Anterior cingulate cortex (tissue), 58 donors: ENCODE data around the gene KCNK3.

Experiments
- DNase-seq, 58 donors: peaks; one replicate each; lab custom pipeline; 2025; lab: John Stamatoyannopoulos, UW

Gene KCNK3

DNA sequence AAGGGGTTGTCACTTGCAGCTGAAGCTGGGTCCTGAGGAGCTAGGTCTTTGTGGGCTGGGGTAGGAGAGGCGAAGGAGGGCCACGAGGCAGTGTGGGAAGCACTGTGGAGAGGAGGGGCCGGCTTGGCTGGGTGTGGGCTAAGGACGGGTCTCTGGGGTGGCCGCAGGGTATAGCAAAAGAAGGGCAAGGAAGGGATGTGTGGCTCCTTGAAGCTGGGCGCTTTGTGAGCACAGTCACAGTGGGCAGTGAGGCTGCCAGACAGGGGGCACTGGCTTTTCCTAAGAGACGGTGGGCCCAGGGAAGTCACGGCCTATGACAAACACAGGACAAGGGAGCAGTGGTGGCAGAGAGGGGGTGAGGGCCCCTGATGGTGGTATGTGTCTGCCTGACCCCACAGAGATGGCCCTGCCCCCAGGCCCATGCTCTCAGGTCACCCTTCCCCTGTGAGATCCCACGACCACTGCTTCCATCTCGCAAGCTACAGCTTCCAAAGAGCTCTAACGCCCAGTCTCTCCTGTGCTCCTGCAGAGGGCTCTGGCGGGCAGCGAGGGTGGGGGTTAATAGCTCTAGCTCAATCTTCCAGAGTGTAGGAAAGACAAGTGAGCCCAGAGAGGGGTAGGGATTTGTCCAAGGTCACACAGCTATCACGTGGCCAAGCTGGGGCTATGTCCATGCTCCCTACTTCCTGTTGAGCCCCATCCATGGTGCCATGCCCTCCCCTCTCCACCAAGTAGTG, 32.4 kb downstream of the KCNK3 start:
- no peak for DNase-seq

DNA sequence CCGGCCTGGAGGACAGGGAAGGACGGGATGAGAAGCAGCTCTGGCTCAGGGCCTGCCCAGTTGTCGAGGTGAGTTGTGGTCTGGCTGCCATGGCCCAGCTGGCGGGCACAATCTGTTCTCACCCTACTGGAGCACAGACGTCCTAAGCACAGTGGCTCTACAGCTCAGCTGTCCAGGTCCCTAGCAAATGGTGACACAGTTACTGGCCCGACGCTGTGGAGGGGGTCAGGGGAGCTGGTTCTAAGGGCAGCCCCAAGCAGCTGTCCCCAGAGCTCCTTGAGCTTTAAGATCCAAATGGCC, 32.9 kb downstream of the KCNK3 start:
- no peak for DNase-seq

DNA sequence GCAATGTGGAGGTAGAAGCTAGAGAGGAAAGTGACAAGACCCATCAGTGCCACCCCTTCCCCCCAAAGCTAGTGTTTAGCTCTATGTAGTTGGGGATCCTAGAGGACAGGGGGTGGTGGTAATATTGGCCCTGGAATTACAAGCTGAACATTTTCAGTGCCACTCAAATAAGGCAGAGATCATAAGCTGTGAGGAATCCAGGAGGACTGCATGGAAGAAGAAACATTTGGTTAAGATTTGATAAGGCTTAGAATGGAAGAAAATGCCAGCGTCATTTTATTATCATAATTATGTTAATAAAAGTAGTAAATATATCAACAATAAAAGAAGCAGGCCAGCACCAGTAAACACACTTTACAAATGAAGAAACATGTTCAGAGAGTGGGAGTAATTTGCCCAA, 33.7 kb downstream of the KCNK3 start:
- DNase-seq, result no peak

- no peak for DNase-seq
Observed at GRCh38 chr2:26727641-26728561, 35.4 kb downstream of the KCNK3 start.

- DNase-seq, result no peak
Observed at GRCh38 chr2:26729311-26729710, 36.8 kb downstream of the KCNK3 start.

DNA sequence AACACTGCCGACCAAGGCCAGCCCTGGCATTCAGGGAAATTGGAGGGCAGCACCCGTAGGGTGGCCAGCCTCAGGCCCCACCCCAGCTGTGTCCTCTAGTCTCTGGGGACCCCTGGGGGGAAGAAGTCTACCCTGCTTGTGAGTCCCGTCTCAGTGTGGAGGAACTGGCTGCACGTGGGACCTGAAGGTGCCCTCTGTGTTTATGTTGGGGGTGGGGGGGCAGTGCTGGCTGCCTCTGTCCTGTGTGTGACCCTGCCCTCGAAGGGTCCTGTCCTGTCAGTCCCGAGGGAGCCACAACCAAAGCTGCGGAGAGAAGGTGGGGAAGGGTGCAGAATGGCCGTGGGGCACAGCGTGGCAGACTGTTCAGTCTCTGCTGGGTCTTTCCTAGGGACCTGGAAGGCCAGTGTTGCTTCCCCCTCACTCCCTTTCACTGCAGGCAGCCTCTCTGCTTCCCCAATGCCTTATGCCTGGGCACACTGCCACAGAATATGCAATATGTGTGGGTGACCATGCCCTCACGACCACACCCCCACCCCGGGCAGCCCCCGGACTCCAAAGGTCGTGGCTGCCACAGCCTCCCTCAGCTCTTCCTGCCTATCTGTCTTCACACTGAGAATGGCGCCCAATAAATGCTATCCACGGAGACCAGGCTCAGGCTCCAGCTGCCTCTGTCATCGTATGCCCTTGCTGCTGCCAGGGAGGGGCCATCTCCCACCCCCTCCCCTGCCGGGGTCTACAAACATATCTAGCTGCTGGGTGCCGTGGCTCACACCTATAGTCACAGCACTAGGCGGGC, 38.2 kb downstream of the KCNK3 start:
- DNase-seq, result no peak

DNA sequence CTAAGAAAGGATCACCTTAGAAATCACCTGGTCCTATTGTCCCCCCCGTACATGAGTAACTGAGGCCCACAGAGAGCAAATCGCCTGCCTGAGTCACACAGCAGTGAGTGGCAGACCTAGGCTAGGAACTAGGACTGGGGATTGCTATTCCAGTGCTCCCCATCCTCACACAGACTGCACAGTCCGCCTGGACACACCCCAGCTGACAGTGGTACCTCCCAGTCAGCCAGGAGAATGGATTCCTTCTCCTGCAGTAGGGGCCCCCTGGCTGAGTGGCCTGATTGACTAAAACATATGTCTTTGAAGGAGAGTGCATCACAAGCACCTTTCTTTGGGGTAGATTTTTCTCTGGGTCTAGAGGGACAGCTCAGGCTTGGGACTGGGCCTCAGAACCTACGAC, 39.2 kb downstream of the KCNK3 start:
- DNase-seq, result no peak

DNA sequence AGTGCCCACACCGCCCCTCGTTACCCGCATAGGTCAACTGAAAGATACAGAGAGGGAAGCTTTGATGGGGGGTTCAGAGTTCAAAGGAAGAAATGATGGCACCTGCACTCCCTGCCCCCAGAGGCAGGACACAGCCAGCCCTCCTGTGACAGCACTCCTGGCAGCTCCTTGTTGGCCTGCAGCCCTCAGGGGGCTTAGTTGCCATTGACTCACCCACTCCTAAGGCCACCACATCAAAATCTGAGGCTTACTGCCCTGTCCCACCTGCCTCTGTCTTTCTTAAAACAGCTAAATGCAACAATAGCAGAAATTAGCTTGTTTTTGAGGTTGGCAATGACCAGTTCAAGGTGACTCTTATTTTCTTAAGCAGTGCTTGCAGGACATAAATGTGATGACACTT, 39.9 kb downstream of the KCNK3 start:
- no peak for DNase-seq

GRCh38 chr2:26733413-26733812, 40.9 kb downstream of the KCNK3 start:
- no peak for DNase-seq

DNA sequence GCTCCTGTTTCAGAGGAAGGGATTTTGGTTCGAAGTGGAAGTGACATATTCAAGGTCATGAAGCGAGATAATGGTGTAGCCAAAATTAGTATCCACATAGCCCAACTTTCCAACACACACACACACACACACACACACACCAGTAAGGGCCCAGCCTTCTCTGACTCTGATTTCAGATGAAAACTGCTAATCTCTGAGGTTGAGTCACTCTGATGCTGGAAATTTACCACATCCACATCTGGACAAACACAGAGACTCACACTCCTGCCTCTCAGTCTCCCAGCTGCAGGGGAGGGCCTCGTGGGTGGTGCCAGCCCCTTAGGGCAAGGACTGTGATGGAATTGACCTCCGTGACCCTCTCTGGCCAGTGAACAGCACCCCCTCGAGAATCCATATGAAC, 42.6 kb downstream of the KCNK3 start:
- no peak for DNase-seq

- peak in 15 of 58 donors; percentile 6 to 52 (median 24) for DNase-seq
Observed at GRCh38 chr2:26735883-26736588, 43.5 kb downstream of the KCNK3 start.

DNA sequence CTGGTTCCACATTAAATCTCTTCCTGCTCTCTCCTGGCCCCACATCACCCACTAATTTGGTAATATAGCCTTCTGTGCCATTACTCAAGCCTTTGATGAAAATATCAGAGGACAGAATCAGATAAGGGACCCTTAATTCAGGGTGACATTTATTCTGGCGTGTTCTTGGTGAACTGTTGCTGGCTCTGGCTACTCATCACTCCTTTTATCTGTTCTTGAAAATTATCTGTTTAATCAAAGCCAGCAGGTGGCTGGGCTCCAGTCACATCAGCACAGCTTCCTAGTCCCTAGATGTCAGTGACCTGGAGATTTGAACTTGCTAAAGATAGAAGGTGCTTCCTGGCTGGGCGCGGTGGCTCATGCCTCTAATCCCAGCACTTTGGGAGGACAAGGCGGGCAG, 44.7 kb downstream of the KCNK3 start:
- no peak for DNase-seq

DNA sequence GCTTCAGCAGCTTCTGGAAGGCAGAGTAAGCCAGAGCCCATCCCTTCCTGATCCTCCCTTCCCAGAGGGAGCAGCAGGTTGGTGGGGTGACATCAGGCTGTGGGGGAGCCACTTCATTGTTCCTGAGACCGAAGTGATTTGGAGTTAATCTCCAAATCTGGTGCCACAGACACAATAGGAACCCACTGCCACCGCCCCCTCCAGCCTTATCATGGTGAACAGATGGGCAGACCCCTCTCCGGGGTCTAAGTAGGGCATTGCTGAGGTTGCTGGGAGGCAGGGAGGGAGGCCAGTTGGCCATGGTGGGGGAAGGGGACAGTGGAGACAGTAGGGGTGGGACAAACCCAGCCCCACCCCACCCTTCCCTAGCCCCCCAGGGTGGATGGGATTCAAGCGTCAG, 46.0 kb downstream of the KCNK3 start:
- no peak for DNase-seq

- no peak for DNase-seq
Observed at GRCh38 chr2:26739514-26739913, 47.0 kb downstream of the KCNK3 start.

- DNase-seq, result no peak
Observed at GRCh38 chr2:26740346-26740745, 47.8 kb downstream of the KCNK3 start.

DNA sequence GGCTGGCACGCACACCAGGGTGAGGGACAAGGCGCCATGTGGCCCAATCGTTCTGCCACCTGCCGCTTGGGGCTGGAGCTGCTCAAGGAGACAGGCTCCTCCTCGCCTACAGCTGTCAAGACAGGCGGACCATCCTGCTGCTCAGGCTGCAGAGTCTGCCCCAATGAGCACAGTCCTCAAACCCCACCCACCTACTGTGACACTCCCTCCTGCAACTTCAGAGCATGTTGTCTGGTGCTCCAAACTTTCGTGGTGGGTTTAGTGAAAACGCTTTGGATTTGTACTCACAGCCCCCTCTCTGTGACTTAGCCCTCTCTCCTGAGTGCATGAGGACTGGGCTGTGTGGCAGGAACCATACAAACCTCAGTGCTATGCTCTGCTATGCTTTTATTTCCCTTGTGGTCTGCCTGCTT, 48.4 kb downstream of the KCNK3 start:
- DNase-seq, result no peak

GRCh38 chr2:26742048-26742770, 49.7 kb downstream of the KCNK3 start:
- no peak for DNase-seq

- no peak for DNase-seq
Observed at GRCh38 chr2:26743852-26744251, 51.3 kb downstream of the KCNK3 start.

DNA sequence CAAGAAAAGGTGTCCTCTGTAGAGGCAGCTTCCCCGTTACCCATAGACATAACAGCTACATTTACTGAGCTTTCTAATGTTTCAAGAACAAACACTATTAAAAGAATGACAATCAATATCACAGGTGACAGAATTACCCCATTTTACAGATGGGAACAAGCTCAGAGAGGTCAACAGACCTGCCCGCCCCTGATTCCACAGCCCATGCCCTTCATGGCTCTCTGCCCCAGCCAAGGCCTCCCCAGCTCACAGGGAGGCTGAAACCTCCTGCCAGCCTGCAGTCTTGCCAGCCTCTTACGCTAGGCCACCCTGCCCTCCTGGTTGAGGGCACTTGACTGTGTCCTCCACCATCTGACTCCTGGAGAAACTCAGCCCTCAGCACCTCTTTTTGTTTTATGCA, 52.4 kb downstream of the KCNK3 start:
- no peak for DNase-seq
